K562 (cell line): ENCODE measurements around the gene GCDH. TPM values are rescaled to one million over a fixed set of nuclear protein-coding genes. Genes with fewer than 3 reads are reported as not detected.

Experiments
- CHD2 ChIP-seq: IDR thresholded peaks from 2 replicates; pipeline ENCODE4 v1.6.1; 2011; ENCODE audit warnings: low read depth, low read length
- GABPB2 ChIP-seq: fragments of 250-450 bp; sonication (Bioruptor Pico); conservative IDR thresholded peaks from 2 replicates; pipeline ENCODE4 v1.5.1; 2021; ENCODE audit warnings: mild to moderate bottlenecking
- HNRNPLL ChIP-seq: fragments of 200-400 bp; formaldehyde crosslinking; IDR thresholded peaks from 2 replicates; pipeline ENCODE4 v1.6.1; 2017; ENCODE audit warnings: low read length, low read depth, mild to moderate bottlenecking; ENCODE audit not compliant: poor library complexity, severe bottlenecking
- KLF13 ChIP-seq: fragments of 450-650 bp; IDR thresholded peaks from 2 replicates; pipeline ENCODE4 v1.6.1; 2016; ENCODE audit warnings: missing genetic modification characterization, low read depth, mild to moderate bottlenecking, missing compliant biosample characterization, moderate library complexity, borderline replicate concordance
- POLR2G ChIP-seq: fragments of 200-400 bp; formaldehyde crosslinking; IDR thresholded peaks from 2 replicates; pipeline ENCODE4 v1.6.1; 2017; ENCODE audit warnings: low read depth, mild to moderate bottlenecking, antibody characterized with exemption, low read length, moderate library complexity
- RBM22 ChIP-seq: fragments of 200-400 bp; formaldehyde crosslinking; IDR thresholded peaks from 2 replicates; pipeline ENCODE4 v1.6.1; 2018; ENCODE audit warnings: low read length, low read depth; ENCODE audit not compliant: poor library complexity, severe bottlenecking
- RCOR1 ChIP-seq, 2 experiments: IDR thresholded peaks; 2 replicates each; pipeline ENCODE4 v1.6.1; 2012; ENCODE audit warnings: low read depth in 2 of 2, low read length in 2 of 2, borderline replicate concordance in 1 of 2, improper control_type of control experiment in 1 of 2
- RFX1 ChIP-seq: fragments of 450-650 bp; IDR thresholded peaks from 2 replicates; pipeline ENCODE4 v1.6.1; 2016; ENCODE audit warnings: mild to moderate bottlenecking, moderate library complexity
- TEAD1 ChIP-seq, 2 experiments: fragments of 450-650 bp in 1 of 2; sonication (generic) in 1 of 2; formaldehyde crosslinking; IDR thresholded peaks; 2 replicates each; pipeline versions ENCODE4 v1.4.0 to v1.8.0; 2020 to 2022; ENCODE audit warnings: mild to moderate bottlenecking in 2 of 2, missing genetic modification reagents in 1 of 2
- TEAD4 ChIP-seq, 2 experiments: sonication (generic) in 1 of 2; formaldehyde crosslinking in 1 of 2; IDR thresholded peaks; 2 replicates each; pipeline versions ENCODE4 v1.6.1 to v1.8.0; 2012 to 2022; ENCODE audit warnings: borderline replicate concordance in 1 of 2, inconsistent platforms in 1 of 2, low read length in 1 of 2, mild to moderate bottlenecking in 1 of 2, missing genetic modification reagents in 1 of 2
- TFE3 ChIP-seq: fragments of 450-650 bp; formaldehyde crosslinking; IDR thresholded peaks from 2 replicates; pipeline ENCODE4 v1.4.0; 2020; ENCODE audit warnings: mild to moderate bottlenecking, mixed read lengths
- USF2 ChIP-seq: sonication (generic); formaldehyde crosslinking; IDR thresholded peaks from 2 replicates; pipeline ENCODE4 v1.5.0; 2020; ENCODE audit warnings: missing genetic modification reagents
- ZBTB1 ChIP-seq: sonication (generic); formaldehyde crosslinking; IDR thresholded peaks from 2 replicates; pipeline ENCODE4 v1.8.1; 2023; ENCODE audit warnings: missing genetic modification reagents, low read depth, mild to moderate bottlenecking, borderline replicate concordance
- ZBTB49 ChIP-seq: sonication (generic); formaldehyde crosslinking; IDR thresholded peaks from 2 replicates; pipeline ENCODE4 v1.8.0; 2022; ENCODE audit warnings: missing genetic modification reagents, mild to moderate bottlenecking, borderline replicate concordance
- ZBTB5 ChIP-seq: fragments of 450-650 bp; IDR thresholded peaks from 2 replicates; pipeline ENCODE4 v1.6.1; 2017; ENCODE audit warnings: antibody characterized with exemption
- ZBTB7A ChIP-seq: IDR thresholded peaks from 2 replicates; pipeline ENCODE4 v1.6.1; 2011; ENCODE audit warnings: low read depth, mild to moderate bottlenecking, low read length, moderate library complexity, borderline replicate concordance; ENCODE audit not compliant: control insufficient read depth
- ZNF551 ChIP-seq: fragments of 250-450 bp; sonication (Bioruptor Pico); IDR thresholded peaks from 2 replicates; pipeline ENCODE4 v1.5.0; 2021; ENCODE audit warnings: mild to moderate bottlenecking, moderate library complexity
- polyA plus RNA-seq, 8 experiments: library from polyadenylated mRNA; depleted of rRNA in 4 of 8; stranded (reverse) in 5 of 8; unstranded in 3 of 8; fragments of >200 nt; fragmentation: Nextera tagmentation in 2 of 8; fragmentation: Illumina TruSeq in 1 of 8; extraction: Ambion mirVana in 2 of 8; extraction: Trizol in 1 of 8; gene quantifications; 2 replicates each; pipeline versions ENCODE4 v1.2.1 to v1.2.3, GENCODE V29; 2011 to 2014; ENCODE audit warnings: inconsistent platforms in 1 of 8, missing spikeins in 1 of 8
- total RNA-seq, 7 experiments: library from RNA; depleted of rRNA in 6 of 7; stranded (reverse); fragments of >200 nt in 6 of 7; fragmentation: Illumina TruSeq in 2 of 7; extraction: Trizol in 2 of 7; gene quantifications; 2 replicates each; pipeline versions ENCODE4 v1.2.1 to v1.2.3, GENCODE V29; 2011 to 2021; ENCODE audit warnings: low replicate concordance in 1 of 7

Gene GCDH
- total and polyA plus RNA-seq, 9 of the 15 experiments (the other 6 are each of a cell fraction or from before 2014, with no cell fraction given), result 2.9 to 50.8 (median 19.1) TPM

- TF ChIP-seq TEAD4 (IDR thresholded peaks at IDR 0.05; ENCODE audit: low read length) (peak; percentile 71), TEAD4 (CRISPR knock-in tag; IDR thresholded peaks at IDR 0.05; ENCODE audit: borderline replicate concordance) (no peak), USF2 (CRISPR knock-in tag) (peak; percentile 98), ZNF551 (0 out of 2 replicates have a peak, but pooled peaks have one; percentile 43), ZBTB7A (no peak), RCOR1 (IDR thresholded peaks at IDR 0.05; ENCODE audit: borderline replicate concordance in 1 of 2, low read depth in 2 of 2, low read length in 2 of 2) (0 out of 4 replicates have a peak, but pooled peaks of 1 of the 2 experiments have one; percentile 4), TEAD1 (CRISPR knock-in tag; IDR thresholded peaks at IDR 0.05) (peak; percentile 86 to 90), RFX1 (no peak), POLR2G (peak; percentile 95), HNRNPLL (no peak), GABPB2 (CRISPR knock-in tag) (peak; percentile 47; the same call in 1 of the 2 replicates), ZBTB5 (no peak), CHD2 (peak; percentile 64; the same call in 1 of the 2 replicates), KLF13 (peak; percentile 84; the same call in 1 of the 2 replicates), TFE3 (peak; percentile 98), ZBTB49 (no peak), RBM22 (peak; percentile 90), ZBTB1 (no peak)
These were observed 54.6 kb downstream of the GCDH start, which contains the start of gene RAD23A (continued) for GRCh38 chr19:12945479-12946091.
